WTC11 (cell line): ENCODE measurements around the gene RNF39. TPM values are rescaled to one million over a fixed set of nuclear protein-coding genes. Genes with fewer than 3 reads are reported as not detected.

Experiments
- CREB1 ChIP-seq: sonication (generic); formaldehyde crosslinking; IDR thresholded peaks from 2 replicates; pipeline ENCODE4 v1.8.0; 2023; ENCODE audit warnings: mild to moderate bottlenecking, missing genetic modification reagents
- CREM ChIP-seq: sonication (generic); formaldehyde crosslinking; IDR thresholded peaks from 2 replicates; pipeline ENCODE4 v1.8.1; 2022; ENCODE audit warnings: mild to moderate bottlenecking, missing genetic modification reagents, moderate library complexity
- FOXJ3 ChIP-seq: sonication (generic); formaldehyde crosslinking; IDR thresholded peaks from 2 replicates; pipeline ENCODE4 v1.9.0; 2021; ENCODE audit warnings: missing genetic modification reagents, mild to moderate bottlenecking, borderline replicate concordance
- FOXK1 ChIP-seq: sonication (generic); formaldehyde crosslinking; IDR thresholded peaks from 2 replicates; pipeline ENCODE4 v1.8.0; 2022; ENCODE audit warnings: mild to moderate bottlenecking, moderate library complexity, missing genetic modification reagents
- GABPB1 ChIP-seq: sonication (generic); formaldehyde crosslinking; IDR thresholded peaks from 2 replicates; pipeline ENCODE4 v1.8.1; 2023; ENCODE audit warnings: mild to moderate bottlenecking, missing genetic modification reagents
- IRF2 ChIP-seq: sonication (generic); formaldehyde crosslinking; IDR thresholded peaks from 2 replicates; pipeline ENCODE4 v1.8.0; 2022; ENCODE audit warnings: low read depth, missing genetic modification reagents, borderline replicate concordance
- JUN ChIP-seq: sonication (generic); formaldehyde crosslinking; IDR thresholded peaks from 2 replicates; pipeline ENCODE4 v1.8.0; 2023; ENCODE audit warnings: mild to moderate bottlenecking, missing genetic modification reagents
- MYBL2 ChIP-seq: sonication (generic); formaldehyde crosslinking; IDR thresholded peaks from 2 replicates; pipeline ENCODE4 v1.8.1; 2023; ENCODE audit warnings: mild to moderate bottlenecking, moderate library complexity, missing genetic modification reagents
- NR3C1 ChIP-seq: sonication (generic); formaldehyde crosslinking; conservative IDR thresholded peaks from 2 replicates; pipeline ENCODE4 v1.8.1; 2023; ENCODE audit warnings: low read depth, mild to moderate bottlenecking, missing genetic modification reagents
- PRRX2 ChIP-seq: fragments of 250-450 bp; sonication (Bioruptor Pico); IDR thresholded peaks from 2 replicates; pipeline ENCODE4 v1.8.0; 2021; ENCODE audit warnings: mild to moderate bottlenecking
- SP1 ChIP-seq: sonication (generic); formaldehyde crosslinking; conservative IDR thresholded peaks from 2 replicates; pipeline ENCODE4 v1.8.1; 2022; ENCODE audit warnings: missing genetic modification reagents
- TCF7 ChIP-seq: sonication (generic); formaldehyde crosslinking; IDR thresholded peaks from 2 replicates; pipeline ENCODE4 v1.8.0; 2022; ENCODE audit warnings: mild to moderate bottlenecking, low read depth, missing genetic modification reagents, moderate library complexity
- TEAD1 ChIP-seq: sonication (generic); formaldehyde crosslinking; IDR thresholded peaks from 2 replicates; pipeline ENCODE4 v1.8.0; 2022; ENCODE audit warnings: mild to moderate bottlenecking, missing genetic modification reagents
- ZNF232 ChIP-seq: sonication (generic); formaldehyde crosslinking; IDR thresholded peaks from 2 replicates; pipeline ENCODE4 v1.8.0; 2022; ENCODE audit warnings: mild to moderate bottlenecking, missing genetic modification reagents
- ZNF263 ChIP-seq: sonication (generic); formaldehyde crosslinking; IDR thresholded peaks from 2 replicates; pipeline ENCODE4 v1.8.1; 2022; ENCODE audit warnings: low read depth, mild to moderate bottlenecking, moderate library complexity, missing genetic modification reagents
- ZNF423 ChIP-seq: fragments of 250-450 bp; sonication (Bioruptor Pico); IDR thresholded peaks from 2 replicates; pipeline ENCODE4 v2.1.2; 2022; ENCODE audit warnings: mild to moderate bottlenecking, moderate library complexity
- total RNA-seq: library from RNA; stranded (reverse); gene quantifications from 3 replicates; pipeline ENCODE4 v1.2.3, GENCODE V29; 2021
- TF ChIP-seq, protein P1 (sequence below): sonication (generic); formaldehyde crosslinking; IDR thresholded peaks from 2 replicates; pipeline ENCODE4 v1.8.1; 2023; ENCODE audit warnings: mild to moderate bottlenecking, moderate library complexity, missing genetic modification reagents
- TF ChIP-seq, protein P2 (sequence below): sonication (generic); formaldehyde crosslinking; IDR thresholded peaks from 2 replicates; pipeline ENCODE4 v1.8.1; 2022; ENCODE audit warnings: mild to moderate bottlenecking, missing genetic modification reagents, moderate library complexity, borderline replicate concordance
- TF ChIP-seq, protein P3 (sequence below): sonication (generic); formaldehyde crosslinking; IDR thresholded peaks from 2 replicates; pipeline ENCODE4 v1.8.0; 2023; ENCODE audit warnings: mild to moderate bottlenecking, missing genetic modification reagents
- TF ChIP-seq, protein P4 (sequence below): sonication (generic); formaldehyde crosslinking; conservative IDR thresholded peaks from 2 replicates; pipeline ENCODE4 v1.8.1; 2023; ENCODE audit warnings: mild to moderate bottlenecking, low read depth, missing genetic modification reagents, moderate library complexity
- TF ChIP-seq, protein P5 (sequence below): fragments of 250-450 bp; sonication (Bioruptor Pico); IDR thresholded peaks from 2 replicates; pipeline ENCODE4 v1.9.0; 2021; ENCODE audit warnings: mild to moderate bottlenecking, borderline replicate concordance
- TF ChIP-seq, protein P6 (sequence below): fragments of 250-450 bp; sonication (Bioruptor Pico); IDR thresholded peaks from 2 replicates; pipeline ENCODE4 v2.1.2; 2022; ENCODE audit warnings: mild to moderate bottlenecking, moderate library complexity
- TF ChIP-seq, protein P7 (sequence below): sonication (generic); formaldehyde crosslinking; IDR thresholded peaks from 2 replicates; pipeline ENCODE4 v1.8.0; 2022; ENCODE audit warnings: mild to moderate bottlenecking, missing genetic modification reagents

Gene RNF39
- total RNA-seq, 1 experiment from 2014 or later = 5.1 TPM

DNA sequence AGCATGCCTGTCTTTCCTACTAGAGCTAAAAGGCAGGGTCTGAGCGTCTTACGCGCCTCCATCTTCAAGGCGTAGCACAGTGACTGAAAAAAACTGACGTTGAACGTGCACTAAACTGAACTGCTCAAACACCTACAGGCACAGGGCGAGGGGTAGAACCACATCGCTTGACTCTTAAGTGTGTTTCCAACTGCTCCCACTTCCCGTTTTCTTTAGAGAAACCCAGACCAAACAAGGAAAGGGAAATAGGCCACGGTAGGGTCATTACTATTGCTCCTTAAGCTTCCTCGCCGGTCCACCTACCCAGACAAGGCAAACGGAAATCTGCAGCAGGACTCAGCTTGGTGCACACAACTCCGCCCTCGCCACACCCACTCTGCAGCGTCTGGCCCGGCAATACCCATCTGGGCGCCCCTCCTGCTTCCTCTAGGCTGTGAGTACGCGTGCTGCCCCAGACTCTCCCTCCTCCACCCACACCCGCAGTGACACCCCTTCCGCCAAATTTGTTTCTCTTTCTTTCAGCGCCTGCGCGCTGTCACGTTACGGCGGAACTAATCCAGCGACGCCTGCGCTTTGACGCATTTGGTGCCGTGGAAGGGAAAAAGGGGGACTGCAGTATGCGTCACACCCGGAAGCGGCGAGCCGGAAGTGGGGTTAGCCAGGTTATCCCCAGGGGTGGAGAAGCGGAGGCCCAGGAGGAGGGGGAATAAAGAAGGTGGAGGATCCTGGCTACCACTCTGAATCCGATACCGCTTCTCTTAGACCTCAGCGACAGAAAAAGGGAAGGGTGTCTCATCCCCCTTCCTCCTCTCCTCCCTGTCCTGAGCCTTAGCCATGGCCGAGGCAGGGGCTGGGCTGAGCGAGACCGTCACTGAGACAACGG, 8.8 kb downstream of the RNF39 start, which contains the start of gene PPP1R11 (continued):
- TF ChIP-seq IRF2 (CRISPR knock-in tag) = no peak
- TF ChIP-seq, protein P1, sequence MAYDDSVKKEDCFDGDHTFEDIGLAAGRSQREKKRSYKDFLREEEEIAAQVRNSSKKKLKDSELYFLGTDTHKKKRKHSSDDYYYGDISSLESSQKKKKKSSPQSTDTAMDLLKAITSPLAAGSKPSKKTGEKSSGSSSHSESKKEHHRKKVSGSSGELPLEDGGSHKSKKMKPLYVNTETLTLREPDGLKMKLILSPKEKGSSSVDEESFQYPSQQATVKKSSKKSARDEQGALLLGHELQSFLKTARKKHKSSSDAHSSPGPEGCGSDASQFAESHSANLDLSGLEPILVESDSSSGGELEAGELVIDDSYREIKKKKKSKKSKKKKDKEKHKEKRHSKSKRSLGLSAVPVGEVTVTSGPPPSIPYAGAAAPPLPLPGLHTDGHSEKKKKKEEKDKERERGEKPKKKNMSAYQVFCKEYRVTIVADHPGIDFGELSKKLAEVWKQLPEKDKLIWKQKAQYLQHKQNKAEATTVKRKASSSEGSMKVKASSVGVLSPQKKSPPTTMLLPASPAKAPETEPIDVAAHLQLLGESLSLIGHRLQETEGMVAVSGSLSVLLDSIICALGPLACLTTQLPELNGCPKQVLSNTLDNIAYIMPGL (CRISPR knock-in tag) = no peak
- peak; percentile 89 for TF ChIP-seq SP1 (CRISPR knock-in tag)
- TF ChIP-seq FOXJ3 = no peak
- TF ChIP-seq, protein P2, sequence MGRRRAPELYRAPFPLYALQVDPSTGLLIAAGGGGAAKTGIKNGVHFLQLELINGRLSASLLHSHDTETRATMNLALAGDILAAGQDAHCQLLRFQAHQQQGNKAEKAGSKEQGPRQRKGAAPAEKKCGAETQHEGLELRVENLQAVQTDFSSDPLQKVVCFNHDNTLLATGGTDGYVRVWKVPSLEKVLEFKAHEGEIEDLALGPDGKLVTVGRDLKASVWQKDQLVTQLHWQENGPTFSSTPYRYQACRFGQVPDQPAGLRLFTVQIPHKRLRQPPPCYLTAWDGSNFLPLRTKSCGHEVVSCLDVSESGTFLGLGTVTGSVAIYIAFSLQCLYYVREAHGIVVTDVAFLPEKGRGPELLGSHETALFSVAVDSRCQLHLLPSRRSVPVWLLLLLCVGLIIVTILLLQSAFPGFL (CRISPR knock-in tag) = no peak
- 0 out of 2 replicates have a peak, but pooled peaks have one; percentile 62 for TF ChIP-seq ZNF232 (CRISPR knock-in tag)
- TF ChIP-seq, protein P3, sequence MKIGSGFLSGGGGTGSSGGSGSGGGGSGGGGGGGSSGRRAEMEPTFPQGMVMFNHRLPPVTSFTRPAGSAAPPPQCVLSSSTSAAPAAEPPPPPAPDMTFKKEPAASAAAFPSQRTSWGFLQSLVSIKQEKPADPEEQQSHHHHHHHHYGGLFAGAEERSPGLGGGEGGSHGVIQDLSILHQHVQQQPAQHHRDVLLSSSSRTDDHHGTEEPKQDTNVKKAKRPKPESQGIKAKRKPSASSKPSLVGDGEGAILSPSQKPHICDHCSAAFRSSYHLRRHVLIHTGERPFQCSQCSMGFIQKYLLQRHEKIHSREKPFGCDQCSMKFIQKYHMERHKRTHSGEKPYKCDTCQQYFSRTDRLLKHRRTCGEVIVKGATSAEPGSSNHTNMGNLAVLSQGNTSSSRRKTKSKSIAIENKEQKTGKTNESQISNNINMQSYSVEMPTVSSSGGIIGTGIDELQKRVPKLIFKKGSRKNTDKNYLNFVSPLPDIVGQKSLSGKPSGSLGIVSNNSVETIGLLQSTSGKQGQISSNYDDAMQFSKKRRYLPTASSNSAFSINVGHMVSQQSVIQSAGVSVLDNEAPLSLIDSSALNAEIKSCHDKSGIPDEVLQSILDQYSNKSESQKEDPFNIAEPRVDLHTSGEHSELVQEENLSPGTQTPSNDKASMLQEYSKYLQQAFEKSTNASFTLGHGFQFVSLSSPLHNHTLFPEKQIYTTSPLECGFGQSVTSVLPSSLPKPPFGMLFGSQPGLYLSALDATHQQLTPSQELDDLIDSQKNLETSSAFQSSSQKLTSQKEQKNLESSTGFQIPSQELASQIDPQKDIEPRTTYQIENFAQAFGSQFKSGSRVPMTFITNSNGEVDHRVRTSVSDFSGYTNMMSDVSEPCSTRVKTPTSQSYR (CRISPR knock-in tag) = no peak
- TF ChIP-seq, protein P4, sequence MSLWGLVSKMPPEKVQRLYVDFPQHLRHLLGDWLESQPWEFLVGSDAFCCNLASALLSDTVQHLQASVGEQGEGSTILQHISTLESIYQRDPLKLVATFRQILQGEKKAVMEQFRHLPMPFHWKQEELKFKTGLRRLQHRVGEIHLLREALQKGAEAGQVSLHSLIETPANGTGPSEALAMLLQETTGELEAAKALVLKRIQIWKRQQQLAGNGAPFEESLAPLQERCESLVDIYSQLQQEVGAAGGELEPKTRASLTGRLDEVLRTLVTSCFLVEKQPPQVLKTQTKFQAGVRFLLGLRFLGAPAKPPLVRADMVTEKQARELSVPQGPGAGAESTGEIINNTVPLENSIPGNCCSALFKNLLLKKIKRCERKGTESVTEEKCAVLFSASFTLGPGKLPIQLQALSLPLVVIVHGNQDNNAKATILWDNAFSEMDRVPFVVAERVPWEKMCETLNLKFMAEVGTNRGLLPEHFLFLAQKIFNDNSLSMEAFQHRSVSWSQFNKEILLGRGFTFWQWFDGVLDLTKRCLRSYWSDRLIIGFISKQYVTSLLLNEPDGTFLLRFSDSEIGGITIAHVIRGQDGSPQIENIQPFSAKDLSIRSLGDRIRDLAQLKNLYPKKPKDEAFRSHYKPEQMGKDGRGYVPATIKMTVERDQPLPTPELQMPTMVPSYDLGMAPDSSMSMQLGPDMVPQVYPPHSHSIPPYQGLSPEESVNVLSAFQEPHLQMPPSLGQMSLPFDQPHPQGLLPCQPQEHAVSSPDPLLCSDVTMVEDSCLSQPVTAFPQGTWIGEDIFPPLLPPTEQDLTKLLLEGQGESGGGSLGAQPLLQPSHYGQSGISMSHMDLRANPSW (CRISPR knock-in tag) = no peak
- TF ChIP-seq TEAD1 (CRISPR knock-in tag) = no peak
- no peak for TF ChIP-seq JUN
- TF ChIP-seq, protein P5, sequence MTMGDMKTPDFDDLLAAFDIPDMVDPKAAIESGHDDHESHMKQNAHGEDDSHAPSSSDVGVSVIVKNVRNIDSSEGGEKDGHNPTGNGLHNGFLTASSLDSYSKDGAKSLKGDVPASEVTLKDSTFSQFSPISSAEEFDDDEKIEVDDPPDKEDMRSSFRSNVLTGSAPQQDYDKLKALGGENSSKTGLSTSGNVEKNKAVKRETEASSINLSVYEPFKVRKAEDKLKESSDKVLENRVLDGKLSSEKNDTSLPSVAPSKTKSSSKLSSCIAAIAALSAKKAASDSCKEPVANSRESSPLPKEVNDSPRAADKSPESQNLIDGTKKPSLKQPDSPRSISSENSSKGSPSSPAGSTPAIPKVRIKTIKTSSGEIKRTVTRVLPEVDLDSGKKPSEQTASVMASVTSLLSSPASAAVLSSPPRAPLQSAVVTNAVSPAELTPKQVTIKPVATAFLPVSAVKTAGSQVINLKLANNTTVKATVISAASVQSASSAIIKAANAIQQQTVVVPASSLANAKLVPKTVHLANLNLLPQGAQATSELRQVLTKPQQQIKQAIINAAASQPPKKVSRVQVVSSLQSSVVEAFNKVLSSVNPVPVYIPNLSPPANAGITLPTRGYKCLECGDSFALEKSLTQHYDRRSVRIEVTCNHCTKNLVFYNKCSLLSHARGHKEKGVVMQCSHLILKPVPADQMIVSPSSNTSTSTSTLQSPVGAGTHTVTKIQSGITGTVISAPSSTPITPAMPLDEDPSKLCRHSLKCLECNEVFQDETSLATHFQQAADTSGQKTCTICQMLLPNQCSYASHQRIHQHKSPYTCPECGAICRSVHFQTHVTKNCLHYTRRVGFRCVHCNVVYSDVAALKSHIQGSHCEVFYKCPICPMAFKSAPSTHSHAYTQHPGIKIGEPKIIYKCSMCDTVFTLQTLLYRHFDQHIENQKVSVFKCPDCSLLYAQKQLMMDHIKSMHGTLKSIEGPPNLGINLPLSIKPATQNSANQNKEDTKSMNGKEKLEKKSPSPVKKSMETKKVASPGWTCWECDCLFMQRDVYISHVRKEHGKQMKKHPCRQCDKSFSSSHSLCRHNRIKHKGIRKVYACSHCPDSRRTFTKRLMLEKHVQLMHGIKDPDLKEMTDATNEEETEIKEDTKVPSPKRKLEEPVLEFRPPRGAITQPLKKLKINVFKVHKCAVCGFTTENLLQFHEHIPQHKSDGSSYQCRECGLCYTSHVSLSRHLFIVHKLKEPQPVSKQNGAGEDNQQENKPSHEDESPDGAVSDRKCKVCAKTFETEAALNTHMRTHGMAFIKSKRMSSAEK = no peak
- peak; percentile 19; the same call in 1 of the 2 replicates for TF ChIP-seq CREM (CRISPR knock-in tag)
- TF ChIP-seq, protein P6, sequence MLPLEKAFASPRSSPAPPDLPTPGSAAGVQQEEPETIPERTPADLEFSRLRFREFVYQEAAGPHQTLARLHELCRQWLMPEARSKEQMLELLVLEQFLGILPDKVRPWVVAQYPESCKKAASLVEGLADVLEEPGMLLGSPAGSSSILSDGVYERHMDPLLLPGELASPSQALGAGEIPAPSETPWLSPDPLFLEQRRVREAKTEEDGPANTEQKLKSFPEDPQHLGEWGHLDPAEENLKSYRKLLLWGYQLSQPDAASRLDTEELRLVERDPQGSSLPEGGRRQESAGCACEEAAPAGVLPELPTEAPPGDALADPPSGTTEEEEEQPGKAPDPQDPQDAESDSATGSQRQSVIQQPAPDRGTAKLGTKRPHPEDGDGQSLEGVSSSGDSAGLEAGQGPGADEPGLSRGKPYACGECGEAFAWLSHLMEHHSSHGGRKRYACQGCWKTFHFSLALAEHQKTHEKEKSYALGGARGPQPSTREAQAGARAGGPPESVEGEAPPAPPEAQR (CRISPR knock-in tag) = no peak
- no peak for TF ChIP-seq NR3C1 (CRISPR knock-in tag)
- TF ChIP-seq PRRX2 (CRISPR knock-in tag) = no peak
- TF ChIP-seq MYBL2 (CRISPR knock-in tag) = no peak
- TF ChIP-seq FOXK1 (CRISPR knock-in tag) = peak; percentile 87; the same call in 1 of the 2 replicates
- no peak for TF ChIP-seq ZNF423 (CRISPR knock-in tag)
- peak; percentile 81 for TF ChIP-seq GABPB1 (CRISPR knock-in tag)
- TF ChIP-seq TCF7 (CRISPR knock-in tag) = no peak
- TF ChIP-seq ZNF263 (CRISPR knock-in tag) = peak; percentile 75; the same call in 1 of the 2 replicates
- no peak for TF ChIP-seq CREB1
- TF ChIP-seq, protein P7, sequence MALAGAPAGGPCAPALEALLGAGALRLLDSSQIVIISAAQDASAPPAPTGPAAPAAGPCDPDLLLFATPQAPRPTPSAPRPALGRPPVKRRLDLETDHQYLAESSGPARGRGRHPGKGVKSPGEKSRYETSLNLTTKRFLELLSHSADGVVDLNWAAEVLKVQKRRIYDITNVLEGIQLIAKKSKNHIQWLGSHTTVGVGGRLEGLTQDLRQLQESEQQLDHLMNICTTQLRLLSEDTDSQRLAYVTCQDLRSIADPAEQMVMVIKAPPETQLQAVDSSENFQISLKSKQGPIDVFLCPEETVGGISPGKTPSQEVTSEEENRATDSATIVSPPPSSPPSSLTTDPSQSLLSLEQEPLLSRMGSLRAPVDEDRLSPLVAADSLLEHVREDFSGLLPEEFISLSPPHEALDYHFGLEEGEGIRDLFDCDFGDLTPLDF = no peak
